Activated effector memory CD4-positive, alpha-beta T cell treated with Interleukin-2 at 50 U/mL for 16 hours (primary cell): ENCODE data around the gene DLGAP1.
"Not testable (repeated sequence)": the region's sequence is repeated elsewhere in the genome, so short reads cannot be mapped to it uniquely, and the experiment has no call there.

Experiments used
- DNase-seq: peaks from one replicate; pipeline ENCODE4 v3.0.0-alpha.2; 2020

Gene DLGAP1

DNA sequence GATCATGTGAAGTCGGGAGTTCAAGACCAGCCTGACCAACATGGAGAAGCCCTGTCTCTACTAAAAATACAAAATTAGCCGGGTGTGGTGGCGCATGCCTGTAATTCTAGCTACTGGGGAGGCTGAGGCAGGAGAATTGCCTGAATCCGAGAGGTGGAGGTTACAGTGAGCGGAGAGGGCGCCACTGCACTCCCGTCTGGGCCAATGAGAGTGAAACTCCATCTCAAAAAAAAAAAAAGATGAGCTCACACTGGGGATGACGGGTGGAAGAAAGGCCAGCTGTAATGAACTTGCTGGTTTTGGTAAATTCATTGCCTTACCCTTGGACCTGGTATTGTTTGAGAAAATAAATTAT is 847.0 kb downstream of the DLGAP1 start:
- not testable (repeated sequence) for DNase-seq

DNA sequence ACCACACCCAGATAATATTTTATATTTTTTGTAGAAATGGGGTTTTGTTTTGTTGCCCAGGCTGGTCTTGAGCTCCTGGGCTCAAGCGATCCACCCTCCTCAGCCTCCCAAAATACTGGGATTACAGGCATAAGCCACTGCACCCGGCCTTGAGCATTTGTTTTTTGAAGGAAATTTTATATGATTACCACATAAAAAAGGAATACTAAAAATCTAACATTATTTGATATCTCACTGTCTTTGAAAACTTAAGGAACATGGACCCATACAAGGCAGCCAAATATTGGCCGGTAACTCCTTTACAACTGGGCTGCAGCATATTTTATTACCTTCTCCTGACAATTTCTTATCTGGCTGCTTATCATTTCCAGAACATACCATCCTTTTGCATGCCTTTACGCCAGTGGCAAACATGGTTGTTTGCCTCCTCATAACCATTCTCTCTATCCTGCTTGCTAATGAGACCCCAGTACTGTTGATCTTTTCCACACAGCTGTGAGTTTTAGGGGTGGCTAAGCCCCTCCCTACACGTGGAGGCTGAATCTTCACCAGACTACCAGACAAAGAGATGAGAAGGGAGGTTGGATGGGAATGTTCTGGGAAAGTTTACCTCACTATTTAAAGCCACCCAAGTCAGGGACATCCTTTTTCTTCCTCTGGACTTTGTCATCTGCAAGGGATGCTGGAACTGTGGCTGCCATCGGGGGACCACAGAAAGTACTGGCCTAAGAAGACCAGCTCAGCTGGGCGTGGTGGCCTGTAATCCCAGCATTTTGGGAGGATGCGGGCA is 847.6 kb downstream of the DLGAP1 start:
- no peak for DNase-seq

DNA sequence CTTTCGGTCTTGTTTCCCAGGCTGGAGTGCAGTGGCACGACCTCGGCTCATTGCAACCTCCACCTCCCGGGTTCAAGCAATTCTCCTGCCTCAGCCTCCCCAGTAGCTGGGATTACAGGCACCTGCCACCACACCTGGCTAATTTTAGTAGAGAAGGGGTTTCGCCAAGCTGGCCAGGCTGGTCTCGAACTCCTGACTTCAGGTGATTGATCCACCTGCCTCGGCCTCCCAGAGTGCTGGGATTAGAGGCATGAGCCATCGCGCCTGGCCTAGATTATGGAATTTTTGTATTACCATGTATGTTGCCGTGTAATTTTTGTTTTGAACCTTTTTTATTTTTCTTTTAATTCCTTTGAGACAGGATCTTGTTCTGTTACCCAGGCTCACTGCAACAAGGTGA is 848.2 kb downstream of the DLGAP1 start:
- DNase-seq, result not testable (repeated sequence)

DNA sequence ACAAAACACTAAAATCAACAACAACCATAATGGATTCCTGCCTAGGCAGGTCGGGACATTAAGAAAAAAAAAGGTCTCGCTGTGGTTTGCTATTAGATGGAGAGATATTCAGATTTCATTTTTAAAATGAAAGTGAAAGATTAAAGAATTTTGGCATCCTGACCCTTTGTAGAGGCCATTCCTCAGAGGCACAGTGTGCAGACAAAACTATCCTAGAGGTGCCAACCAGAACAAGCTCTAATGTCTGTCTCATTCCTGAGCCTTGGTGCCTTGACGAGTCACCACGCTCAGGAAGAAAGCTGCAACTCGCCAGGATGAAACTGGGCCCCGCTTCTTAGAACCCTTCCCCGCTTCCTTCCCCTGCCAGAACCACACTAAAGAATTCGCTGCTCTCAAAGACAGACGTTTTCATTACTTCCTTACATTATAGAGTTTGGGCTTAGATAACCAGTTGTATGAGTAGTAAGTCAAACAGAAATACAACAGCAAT is 849.1 kb downstream of the DLGAP1 start:
- DNase-seq, result peak; percentile 39

DNA sequence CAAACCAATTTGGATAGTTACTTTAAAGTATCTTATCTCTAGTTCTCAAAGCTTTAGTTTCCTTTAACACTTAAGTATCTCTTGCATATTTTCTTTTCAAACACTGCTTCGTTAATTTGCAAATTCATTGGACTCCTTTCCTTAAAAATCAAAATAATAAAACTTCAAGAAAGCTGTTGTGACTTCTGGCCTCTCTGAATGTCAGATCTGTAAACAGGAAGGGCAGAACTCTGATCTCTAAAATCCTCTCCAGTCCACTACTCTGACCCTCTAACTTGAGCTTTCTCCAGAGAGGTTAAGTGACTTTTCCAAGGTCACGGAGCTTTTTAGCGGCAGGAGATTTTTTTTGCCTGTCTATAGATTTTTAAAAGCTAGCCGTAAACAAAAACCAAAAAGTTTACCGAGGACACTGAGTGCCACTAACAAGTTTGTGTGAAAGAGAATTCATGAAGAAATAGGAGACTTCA is 849.6 kb downstream of the DLGAP1 start:
- DNase-seq, result no peak

DNA sequence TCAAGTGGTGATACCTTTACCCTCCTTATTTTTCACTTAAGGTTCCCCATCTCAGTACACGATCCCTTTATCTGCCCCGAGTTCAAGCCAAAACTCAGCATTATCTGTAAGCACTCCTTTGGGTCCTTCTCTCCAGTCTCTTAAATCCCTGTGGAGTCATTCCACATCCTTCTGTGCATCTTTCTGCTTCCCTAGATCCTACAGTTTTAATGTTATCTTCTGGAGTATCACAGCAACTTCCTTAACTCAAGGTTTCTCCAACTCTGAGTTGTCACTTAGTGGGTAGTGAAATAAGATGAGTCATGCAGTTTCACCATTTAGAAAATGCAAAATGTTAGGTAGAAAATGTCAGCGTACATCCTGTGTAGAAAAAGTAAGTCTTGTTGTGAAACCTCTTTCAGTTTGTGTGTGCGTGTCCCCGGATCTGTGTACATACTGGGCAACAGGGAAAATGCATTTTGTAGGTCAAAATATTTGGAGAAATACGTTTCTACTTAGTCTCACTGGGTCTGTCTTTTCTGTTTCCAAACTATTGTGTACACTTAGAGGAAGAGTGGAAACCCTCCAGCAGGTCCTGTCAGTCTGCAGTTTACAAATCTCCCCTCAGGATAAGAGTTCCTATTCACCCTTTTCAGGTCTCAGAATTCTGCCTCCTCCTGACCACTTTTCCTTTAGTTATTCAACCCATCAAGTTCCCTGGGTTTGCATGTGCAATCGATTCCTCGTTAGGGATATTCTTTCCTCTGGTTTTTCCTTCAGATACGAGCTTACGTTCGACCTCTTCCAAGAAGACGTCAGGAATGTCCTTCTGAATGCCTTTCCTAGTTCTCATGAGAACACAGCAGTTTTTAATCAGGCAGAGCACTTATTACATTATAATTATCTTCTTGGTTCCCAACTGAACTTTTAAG is 850.4 kb downstream of the DLGAP1 start:
- no peak for DNase-seq

DNA sequence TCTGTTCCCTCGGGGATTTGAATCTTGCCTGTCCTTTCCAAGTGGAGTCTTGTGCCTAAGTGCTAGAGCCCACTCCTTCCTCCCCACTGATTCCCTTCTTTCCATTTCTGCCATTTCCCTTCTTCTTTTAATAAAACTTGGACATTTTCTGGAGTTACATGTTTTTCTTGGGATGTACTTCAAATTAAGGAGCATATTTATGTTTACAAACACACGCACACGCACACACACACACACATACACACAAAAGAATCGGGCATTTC is 850.9 kb downstream of the DLGAP1 start:
- DNase-seq, result no peak

DNA sequence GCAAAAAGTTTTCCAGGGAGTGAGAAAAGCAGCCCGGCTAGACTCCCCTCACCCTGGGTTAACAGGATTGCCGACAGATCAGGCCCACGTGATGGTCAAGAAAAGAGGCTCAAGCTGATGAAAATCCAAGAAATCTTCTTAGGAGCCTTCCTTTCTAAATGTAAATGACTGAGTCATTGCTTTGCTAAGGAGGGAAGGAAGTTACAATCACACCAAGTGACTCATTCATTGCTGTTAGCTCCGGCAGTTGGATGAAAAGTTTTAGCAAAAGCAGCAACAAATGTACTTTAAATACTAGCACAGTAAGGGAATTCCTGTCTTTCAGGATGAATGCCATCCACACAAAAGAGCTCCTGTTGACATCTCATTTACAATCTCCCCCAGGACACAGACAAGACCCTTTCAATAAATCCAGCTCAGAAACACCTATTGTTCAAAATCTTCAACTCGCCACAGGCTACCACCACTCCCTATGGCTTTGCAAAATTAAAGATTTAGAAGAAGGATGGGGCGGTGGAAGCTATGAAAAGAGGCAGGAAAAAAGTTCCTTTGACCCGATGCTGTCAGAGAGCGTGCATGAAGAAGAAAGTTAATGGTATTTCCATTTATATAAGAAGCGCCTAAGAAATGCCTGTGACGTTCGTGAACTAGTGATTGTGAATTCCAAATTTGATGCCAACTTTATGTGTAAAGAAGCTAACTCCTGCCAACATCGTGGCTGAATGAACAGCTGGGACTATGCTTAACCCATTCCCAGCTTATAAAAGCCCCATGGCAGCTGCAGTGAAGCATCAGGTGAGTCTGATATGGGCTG is 851.5 kb downstream of the DLGAP1 start:
- DNase-seq, result no peak

DNA sequence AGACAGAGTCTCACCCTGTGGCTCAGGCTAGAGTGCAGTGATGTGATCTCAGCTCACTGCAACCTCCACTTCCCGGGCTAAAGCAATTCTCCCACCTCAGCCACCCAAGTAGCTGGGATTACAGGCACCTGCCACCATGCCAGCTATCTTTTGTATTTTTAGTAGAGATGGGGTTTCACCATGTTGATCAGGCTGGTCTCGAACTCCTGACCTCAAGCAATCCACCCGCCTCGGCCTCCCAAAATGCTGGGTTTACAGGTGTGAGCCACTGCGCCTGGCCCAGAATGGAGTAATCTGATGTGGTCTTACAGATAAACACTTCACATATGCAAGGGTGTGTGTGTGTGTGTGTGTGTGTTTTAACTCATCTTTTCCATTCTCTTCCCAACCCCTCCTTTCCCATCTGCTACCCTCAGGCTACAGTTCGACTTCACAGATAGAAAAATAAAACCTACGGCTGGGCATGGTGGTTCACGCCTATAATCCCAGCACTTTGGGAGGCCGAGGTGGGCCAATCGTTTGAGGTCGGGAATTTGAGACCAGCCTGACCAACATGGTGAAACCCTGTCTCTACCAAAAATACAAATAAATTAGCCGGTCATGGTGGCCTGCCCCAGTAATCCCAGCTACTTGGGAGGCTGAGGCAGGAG is 853.9 kb downstream of the DLGAP1 start:
- not testable (repeated sequence) for DNase-seq

DNA sequence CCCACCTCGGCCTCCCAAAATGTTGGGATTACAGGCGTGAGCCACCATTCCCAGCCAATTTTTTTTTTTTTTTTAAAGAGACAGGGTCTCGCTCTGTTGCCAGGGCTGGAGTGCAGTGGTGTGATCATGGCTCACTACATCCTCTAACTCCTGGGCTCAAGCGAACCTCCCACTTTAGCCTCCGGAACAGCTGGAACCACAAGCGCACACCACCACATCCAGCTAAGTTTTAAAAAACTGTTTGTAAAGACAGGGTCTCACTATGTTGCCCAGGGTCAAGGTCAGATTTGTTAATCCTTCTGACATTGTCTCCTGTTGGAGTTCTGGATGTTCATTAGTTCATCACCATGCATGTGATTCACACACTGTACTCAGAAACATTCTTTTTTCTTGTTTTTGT is 855.2 kb downstream of the DLGAP1 start:
- DNase-seq, result no peak

DNA sequence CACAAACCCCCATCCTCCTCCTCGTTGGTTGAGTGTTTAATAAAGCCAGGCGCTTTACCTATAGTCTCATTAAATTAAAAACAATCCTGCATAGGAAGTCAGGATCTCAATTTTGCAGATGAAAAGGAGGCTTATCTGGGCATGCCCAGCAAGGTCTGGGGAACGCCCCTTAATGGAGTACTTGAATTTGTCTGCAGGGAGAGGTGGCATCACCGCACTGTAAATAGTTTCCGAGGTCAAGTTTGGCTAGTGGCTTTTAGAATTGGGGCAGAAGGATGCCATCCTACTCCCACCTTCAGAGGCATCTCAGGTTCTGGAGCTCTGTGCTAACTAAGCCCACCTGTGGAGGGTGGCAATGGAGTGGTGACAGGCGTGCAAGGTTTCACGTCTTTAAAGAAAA is 855.9 kb downstream of the DLGAP1 start:
- no peak for DNase-seq

DNA sequence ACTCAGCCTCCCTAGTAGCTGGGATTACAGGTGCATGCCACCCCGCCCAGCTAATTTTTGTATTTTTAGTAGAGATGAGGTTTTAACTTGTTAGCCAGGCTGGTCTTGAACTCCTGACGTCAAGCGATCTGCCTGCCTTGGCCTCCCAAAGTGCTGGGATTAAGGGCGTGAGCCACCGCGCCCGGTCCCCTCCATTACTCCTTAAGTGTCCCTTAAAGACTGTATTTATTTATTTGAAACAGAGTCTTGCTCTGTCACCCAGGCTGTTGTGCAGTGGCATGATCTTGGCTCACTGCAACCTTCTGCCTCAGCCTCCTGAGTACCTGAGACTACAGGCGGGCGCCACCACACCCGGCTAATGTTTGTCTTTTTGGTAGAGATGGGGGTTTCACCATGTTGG is 856.5 kb downstream of the DLGAP1 start:
- DNase-seq, result no peak

DNA sequence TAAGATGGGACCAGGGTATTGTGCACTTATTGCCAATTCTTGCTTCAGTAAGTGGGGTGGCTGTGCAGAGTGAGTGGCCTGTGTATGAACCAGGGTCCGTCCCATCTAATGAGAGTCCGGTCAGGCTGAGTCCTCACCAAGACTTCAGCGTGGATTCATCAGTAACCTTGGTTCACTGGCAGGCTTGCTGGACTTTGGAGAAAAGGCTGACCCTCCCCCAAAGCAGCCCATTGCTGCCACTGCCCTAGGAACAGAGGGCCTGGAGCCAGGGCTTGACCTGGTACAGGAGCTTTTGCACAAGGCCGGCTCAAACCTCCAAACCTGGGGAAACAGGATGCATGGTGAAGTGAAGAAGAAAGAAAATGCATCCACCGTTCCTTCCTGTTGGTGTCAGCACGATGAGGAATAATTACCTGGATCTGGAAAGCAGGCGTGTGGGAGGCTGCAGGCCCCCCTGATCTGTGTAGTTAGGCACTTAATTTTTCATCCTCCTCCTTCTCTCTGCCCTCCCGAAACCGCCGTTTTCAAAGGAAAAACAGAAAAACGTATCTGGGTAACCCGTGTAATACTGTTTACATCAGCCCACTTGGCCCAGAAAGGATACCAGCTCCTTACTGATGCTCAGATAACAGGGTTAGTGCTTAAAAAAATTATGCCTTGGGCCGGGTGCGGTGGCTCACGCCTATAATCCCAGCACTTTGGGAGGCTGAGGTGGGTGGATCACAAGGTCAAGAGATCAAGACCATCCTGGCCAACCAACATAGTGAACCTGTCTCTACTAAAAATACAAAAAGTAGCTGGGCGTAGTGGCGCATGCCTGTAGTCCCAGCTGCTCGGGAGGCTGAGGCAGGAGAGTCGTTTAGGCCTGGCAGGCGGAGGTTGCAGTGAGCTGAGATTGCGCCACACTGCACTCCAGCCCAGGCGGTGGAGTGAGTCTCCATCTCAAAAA is 857.4 kb downstream of the DLGAP1 start:
- no peak for DNase-seq

DNA sequence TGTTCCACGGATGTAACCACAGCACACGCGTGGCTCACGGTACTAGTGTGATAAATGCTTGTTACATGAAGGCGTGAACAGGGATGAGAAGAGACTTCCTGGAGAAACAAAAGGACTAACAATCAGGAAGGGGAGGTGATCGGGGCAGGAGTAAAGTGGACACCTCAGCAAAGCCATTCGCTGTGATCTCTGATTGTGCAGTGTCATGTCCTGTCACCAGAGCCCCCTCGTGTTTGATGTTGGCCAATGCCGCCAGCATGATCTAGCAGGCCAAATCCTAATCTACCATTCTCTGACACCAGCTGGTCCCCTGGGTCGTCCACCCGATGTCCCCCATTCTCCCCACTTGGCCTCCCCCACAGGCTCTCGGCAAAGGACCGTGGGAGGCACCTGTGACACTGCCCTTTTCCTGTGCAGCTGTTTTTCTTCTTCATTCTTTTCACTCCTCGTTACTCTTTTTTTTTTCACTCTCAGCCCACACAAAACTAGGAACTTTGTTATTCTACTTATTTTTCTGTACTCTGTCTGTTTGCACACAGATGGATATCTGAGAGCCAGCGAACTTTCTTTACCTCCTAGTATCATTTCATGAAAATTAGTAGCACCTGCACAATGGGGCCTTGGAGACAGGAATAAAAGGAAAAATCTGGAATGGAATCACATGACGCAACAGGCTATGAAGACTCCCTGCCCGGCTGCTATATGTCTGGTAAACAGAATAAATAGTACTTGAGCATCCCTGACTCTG is 858.3 kb downstream of the DLGAP1 start:
- no peak for DNase-seq

DNA sequence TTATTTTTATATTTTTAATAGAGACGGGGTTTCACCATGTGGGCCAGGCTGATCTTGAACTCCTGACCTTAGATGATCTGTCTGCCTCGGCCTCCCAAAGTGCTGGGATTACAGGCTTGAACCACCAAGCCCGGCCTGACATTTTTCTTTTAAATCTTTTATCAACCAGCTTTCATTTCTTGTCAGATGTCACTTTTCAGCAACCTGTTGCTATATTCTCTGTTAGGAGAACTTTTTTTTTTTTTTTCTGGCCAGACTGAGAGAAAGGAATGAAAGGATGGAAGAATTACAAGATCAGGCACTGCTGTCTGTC is 858.8 kb downstream of the DLGAP1 start:
- DNase-seq, result no peak

DNA sequence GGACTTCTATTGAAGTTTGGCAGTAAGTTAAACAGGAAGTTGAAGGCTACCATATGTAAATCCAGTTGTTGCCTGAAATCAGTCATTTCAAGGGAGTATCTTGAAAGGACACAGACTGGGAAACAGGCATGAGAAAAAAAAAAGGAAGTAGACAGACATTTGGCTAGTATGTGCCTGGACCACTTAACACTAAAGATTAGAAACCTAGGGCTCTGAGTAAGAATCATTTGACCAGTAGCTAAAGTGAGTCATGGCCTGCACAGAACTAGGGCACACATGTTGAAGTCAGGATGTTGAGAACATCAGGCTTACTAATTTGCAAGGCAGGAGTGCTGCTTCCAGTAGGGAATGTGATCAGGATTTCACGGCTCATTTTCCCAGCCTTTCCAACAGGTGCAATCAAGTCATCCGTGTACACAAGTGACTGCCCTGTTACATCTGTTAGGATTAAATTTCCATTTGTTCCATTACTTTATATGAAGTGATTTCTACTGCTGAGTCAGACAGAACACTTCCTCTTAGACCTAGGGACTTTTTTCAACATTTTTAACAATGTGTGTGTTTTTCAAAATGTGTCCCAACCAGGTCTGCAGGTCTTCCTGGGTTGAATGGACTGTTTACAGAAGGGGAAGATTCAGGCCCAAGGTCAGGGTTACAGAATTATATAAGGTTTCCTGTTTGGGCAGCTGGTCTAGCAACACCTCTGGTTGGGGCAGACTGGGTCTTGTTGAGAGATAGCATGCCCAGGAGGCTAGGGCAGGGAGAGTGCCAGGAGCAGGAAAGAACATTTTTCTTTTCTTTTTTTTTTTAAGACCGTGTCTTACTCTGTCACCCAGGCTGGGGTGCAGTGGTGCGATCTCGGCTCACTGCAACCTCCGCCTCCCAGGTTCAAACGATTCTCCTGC is 859.5 kb downstream of the DLGAP1 start:
- no peak for DNase-seq

DNA sequence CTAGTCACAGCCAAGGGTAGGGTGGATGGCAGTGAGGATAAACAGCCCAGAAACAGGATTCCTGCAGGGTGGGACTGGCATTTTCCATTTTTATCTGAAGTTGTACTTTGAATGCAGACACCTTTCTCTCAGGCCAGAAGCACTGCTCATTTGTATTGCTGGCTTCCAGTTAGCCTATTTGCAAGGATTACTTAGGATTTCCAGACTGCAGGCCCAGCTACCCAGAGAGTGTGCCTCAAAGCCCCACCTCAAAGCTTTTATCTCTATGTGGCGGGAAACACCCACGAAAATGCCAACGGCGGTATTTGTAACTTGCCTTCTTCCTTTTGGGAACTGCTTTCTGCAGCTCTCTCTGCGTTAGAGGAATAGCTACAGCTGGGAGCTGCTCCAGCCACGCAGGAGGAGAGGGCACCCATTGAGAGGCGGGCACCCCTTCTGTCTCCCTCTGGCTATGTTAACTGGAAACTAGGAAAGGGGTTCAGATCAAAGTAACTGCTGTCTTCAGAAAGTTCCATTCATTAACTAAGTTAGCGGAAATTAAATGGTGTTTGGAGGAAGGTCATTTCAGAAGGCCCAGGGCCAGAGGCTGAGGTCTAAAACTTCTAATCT is 860.2 kb downstream of the DLGAP1 start:
- DNase-seq, result no peak

DNA sequence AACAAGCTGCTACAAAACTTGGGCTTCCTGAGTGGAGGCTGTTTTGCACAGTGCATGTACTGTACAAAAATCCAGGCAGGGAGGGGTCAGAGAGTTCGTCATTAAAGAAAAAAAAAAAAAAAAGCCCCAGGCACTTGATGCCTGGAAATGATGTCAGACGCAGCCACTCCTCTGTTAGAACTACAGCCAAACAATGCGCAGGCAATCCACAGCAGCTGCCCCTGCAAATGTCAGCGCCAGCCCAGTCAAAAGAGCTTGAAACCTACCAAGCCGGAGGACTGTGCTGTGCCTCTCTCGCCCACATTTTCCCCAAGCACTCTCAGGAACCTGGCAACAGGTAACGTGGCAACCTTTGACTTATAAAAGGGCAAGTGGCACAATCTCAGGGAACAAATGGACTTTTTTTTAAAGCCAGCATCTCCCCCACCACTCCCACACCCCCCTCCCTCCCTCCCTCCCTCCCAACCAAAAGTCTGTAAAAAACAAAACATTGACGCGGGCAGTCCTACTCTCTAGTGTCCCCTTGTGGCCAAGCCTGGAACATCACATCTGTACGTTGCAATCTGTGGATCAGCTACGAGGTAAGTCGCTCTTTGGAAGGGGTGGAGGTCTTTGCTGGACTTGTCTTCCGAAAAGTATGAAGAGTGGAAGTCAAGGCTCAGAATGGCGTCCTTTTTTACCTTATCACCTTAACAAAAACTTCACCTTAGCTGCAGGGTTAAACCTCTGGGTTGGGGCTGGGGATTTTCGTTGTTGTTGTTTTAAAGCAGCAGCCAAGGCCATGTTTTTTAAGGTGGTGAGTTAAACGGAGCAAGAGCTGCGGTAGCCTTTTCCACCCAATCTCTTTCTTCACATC is 861.0 kb downstream of the DLGAP1 start:
- peak; percentile 82 for DNase-seq
